HPDE6-E6E7 (cell line): Measurements from ENCODE around the gene ARHGEF26.

ENCODE experiments used
- DNase-seq: peaks from one replicate; pipeline ENCODE4 v3.0.0; 2011; ENCODE audit warnings: missing footprints; ENCODE audit errors: extremely low spot score

The ARHGEF26 gene

DNA sequence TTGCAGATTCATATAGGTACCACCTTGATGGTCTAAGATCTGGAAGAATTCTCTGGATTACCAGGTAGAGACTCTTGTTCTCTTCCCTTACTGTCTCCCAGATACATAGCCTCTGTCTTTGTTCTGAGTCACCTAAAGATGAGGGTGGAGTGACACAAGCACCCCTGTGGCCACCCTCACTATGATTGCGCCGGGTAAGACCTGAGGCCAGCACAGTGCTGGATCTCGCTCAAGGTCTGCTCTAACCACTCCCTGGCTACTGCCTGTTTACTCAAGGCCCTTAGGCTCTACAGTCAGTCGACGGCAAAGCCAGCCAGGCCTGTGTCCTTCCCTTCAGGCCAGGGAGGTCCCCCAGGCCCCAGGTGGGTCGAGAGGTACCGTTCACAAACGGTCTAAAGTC lies 88.3 kb downstream of the ARHGEF26 start:
- DNase-seq, result no peak

GRCh38 chr3:154210986-154211385 lies 89.8 kb downstream of the ARHGEF26 start:
- DNase-seq, result no peak

DNA sequence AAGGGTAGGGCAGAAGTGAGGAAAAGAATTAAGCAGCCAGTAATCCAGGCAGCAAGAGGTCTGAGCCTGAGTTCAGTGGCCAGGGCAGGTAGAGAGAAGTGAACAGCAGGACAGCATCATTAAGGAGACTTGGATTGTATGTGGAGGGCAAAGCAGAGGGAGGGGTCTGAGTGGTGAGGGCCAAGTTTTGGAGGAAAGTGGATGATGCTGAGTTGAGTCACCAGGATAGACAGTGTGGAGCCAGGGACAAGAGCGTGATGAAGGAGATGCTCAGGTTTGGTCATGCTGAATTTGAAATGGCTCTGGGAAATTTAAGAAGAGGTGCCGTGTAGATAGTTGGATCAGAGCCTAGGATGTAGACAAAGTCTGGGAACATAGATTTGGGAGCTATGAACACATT lies 93.1 kb downstream of the ARHGEF26 start:
- DNase-seq, result no peak

DNA sequence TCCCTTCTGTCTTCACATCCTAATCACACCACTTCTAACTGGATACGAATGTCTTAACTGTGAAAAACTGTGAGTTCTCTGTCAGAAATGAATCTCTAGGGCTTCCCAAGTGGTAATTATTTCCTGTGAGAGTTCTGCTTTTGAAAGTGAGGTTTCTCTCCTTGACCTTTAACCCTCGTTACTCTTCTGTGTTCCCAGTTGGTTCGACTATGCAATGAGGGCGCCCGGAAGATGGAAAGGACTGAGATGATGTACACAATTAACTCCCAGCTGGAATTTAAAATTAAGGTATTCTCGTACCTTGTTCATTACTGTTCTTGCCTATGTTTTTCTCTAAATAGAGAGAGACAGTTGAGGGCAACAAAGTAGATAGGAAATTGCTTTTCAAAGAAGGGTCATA lies 96.5 kb downstream of the ARHGEF26 start:
- DNase-seq, result no peak

GRCh38 chr3:154218728-154219127 lies 97.5 kb downstream of the ARHGEF26 start:
- DNase-seq, result no peak

GRCh38 chr3:154220462-154220861 lies 99.3 kb downstream of the ARHGEF26 start:
- no peak for DNase-seq

DNA sequence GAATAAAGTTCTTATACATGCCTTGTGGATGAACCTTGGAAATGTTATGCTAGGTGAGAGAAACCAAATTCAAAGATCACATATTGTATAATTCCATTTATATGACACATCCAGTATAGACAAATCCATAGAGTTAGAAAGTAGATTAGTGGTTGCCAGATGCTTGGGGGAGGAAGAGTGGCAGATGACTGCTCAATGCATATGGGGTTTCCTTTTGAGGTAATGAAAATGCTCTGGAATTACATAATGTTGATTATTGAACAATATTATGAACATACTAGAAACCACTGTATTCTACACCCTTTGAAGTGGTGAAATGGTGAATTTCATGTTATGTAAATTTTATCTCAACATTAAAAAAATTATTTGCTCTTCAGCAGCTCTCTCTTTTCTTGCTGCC lies 102.3 kb downstream of the ARHGEF26 start:
- no peak for DNase-seq

DNA sequence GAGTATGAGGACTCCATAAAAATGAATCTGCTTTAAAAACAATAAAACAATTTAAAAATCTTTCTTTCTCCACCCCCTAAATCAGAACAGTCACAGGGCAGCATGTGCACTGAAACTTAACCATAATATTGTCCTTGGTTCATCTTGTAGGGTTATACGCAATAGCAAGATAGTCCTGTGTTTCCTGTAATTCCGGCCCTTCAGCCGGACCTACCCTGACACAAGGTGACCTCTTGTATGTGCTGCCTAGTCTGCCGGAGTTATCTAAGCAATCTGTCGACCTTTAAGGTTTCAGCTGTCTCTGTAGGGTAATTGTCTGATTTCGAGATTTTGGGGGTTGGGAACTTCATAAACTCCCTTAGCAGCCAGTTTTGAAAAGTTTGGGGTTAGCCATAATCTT lies 103.2 kb downstream of the ARHGEF26 start:
- no peak for DNase-seq

DNA sequence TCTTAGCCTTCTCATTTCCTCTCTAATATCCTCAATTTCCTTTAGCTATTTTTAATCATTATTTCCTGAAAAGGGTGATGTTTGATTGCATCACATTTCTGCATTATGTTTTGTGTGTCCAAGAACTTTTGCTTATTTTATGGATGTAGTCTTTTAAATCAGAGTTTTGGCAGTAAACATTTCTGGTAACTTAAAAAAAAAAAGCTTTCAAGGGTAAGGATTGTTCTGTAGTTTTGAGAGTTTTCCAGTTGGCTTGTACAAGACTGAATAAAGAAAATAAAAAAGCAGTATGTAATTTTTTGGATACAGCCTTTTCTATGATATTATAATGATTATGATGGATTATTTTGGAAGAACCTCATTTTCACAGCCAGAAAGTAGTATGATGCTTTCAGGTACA lies 103.7 kb downstream of the ARHGEF26 start:
- no peak for DNase-seq

GRCh38 chr3:154225536-154225935 lies 104.3 kb downstream of the ARHGEF26 start:
- no peak for DNase-seq

DNA sequence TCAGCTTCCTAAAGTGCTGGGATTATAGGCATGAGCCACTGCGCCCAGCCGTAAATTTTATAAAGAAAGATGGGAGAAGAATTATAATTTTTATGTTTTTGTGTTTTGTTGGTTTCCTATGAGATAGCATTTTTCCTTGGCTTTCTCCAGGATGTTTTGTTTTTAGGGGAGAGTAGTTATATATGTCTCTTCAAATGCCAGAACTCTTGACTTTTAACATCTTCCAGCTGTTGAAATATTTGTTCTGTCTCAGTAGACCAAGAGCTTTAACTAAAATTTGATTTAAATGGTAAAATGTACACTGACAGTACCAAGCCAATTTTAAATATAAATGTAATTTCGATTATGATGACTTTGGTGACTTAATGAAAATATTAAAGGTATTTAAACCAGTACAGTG lies 106.3 kb downstream of the ARHGEF26 start:
- DNase-seq, result no peak

DNA sequence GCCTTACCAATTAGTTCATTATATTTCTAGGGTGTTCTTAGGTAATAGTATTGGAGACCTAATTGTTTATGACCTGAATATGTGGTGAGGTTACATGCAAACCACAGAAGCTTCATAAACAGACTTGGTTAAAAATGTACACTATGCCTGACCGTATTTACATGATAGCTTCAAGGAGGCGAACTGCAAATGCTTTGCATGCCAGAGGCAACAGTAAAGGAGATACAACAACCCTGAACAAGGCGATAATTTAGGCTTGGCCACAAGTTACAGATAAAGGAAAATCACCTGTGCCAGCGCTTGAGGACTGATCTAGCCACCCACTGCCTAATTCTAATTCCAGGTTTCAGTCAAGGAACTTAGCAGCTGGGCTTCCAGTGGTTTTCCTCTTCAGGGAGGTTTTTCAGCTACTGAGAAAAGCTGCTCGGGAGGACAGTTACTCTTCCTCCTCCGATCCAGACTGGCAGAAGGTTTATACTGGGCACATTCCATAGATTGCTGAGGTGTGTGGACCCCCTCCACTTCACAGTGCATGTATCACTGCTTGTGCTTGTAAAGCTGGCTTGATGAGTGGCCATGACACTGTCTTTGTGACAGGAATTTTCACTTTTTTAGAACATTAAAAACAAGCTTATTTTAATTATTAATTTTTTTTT lies 107.5 kb downstream of the ARHGEF26 start:
- DNase-seq, result no peak

GRCh38 chr3:154229217-154229590 lies 108.0 kb downstream of the ARHGEF26 start:
- no peak for DNase-seq

- DNase-seq, result no peak
Observed at GRCh38 chr3:154235330-154235729, 114.1 kb downstream of the ARHGEF26 start.

DNA sequence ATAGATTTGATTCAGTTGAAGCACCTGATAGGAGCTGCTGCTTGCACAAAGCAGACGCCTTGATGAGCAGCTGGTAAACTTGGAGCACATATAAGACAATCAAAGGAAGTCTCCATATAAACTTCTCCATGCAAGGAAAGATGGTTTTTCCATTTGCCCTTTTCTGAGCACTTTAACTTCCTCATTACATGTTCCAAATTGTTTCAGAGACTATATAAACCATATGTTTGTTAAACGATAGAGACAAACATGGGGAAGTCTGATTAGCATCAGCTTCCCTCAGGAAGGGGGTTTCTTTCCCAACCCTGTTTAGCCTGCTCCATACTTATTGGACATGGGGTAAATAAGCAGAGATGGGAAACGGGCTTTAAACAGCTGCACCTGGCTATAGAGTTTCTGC lies 115.1 kb downstream of the ARHGEF26 start:
- DNase-seq, result no peak

GRCh38 chr3:154240235-154240634 lies 119.0 kb downstream of the ARHGEF26 start:
- no peak for DNase-seq

GRCh38 chr3:154241496-154241895 lies 120.3 kb downstream of the ARHGEF26 start:
- DNase-seq, result no peak

DNA sequence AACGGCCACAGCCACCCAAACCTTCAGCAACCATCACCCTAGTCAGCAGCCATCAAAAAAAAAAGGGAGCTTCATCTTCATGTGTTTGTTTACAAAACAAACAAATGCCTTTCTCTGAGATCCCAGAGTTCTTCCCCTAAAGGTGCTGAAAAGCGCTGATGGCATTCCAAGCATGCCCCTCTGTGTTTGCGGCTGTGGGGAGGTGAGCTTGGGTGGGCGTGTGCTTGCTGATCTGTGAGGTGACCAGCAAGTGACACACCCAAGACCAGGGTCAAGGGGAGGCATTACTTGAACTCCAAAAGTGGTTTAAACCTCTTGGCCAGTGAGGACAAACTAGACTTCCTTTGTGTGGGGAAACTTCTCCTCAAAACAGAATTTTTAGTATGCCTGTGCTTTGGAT lies 121.6 kb downstream of the ARHGEF26 start:
- no peak for DNase-seq

DNA sequence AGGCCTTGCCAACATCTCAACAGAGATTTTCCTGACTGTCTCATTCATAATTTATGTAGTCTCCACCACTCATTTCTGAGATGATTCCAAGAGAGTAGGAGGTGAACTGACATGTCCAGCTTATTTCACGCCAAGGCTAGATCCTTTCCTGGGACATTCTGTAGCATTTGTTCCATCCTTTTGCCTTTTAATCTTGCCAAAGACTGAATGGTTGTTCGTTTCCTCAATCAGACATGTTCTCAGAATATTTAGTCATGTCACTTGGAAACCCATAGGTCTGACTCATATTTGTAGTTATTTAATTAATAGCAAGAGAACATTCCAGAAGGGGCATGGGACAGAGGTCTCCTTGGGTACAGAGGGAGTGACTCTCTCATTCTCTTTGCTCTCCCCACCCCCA lies 122.2 kb downstream of the ARHGEF26 start:
- no peak for DNase-seq

DNA sequence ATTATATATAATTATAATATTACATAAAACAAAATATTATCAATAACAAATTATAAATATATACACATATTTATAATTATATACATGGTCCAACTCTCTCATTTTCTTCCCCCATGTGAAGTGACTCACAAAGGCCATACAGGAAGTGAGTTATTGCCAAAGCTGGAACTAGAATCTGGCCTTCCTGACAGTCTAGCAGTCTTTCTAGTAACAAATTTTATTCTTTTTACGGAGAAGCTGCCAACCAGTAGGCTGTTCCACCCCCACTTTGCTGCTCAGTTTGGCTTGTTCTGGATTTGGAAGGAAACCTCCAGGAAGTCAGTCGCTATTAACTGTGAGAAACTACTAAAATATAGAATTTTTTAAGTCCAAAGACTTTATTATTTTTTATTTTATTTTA lies 123.5 kb downstream of the ARHGEF26 start:
- DNase-seq, result no peak

GRCh38 chr3:154247806-154248415 lies 126.7 kb downstream of the ARHGEF26 start:
- no peak for DNase-seq

- no peak for DNase-seq
Observed at GRCh38 chr3:154250291-154250690, 129.1 kb downstream of the ARHGEF26 start.

GRCh38 chr3:154251610-154252009 lies 130.4 kb downstream of the ARHGEF26 start:
- DNase-seq, result no peak
